Dermis microvascular lymphatic vessel endothelial cell (primary cell): ENCODE data around the gene IFIT3. TPM values are rescaled to one million over a fixed set of nuclear protein-coding genes. Genes with fewer than 3 reads are reported as not detected.
"Not testable (repeated sequence)": the region's sequence is repeated elsewhere in the genome, so short reads cannot be mapped to it uniquely, and the experiment has no call there.

ENCODE experiments used
- DNase-seq, 2 donors: peaks; one replicate each; pipeline versions ENCODE4 v3.0.0 to v3.0.0-alpha.2; 2010; ENCODE audit warnings: low read depth in 2 of 2
- total RNA-seq: library from RNA; depleted of rRNA; stranded (reverse); fragments of >200 nt; gene quantifications from 2 replicates; pipeline ENCODE4 v1.2.1, GENCODE V29; 2014

Gene IFIT3
- total RNA-seq, 1 donor from 2014 or later = 7.3 TPM

GRCh38 chr10:89304026-89304425 is 23.8 kb upstream of the IFIT3 start:
- no peak for DNase-seq

- DNase-seq = no peak
Measured at GRCh38 chr10:89304446-89304845, 23.4 kb upstream of the IFIT3 start.

- no peak for DNase-seq
Measured at GRCh38 chr10:89304925-89305324, 22.9 kb upstream of the IFIT3 start.

DNA sequence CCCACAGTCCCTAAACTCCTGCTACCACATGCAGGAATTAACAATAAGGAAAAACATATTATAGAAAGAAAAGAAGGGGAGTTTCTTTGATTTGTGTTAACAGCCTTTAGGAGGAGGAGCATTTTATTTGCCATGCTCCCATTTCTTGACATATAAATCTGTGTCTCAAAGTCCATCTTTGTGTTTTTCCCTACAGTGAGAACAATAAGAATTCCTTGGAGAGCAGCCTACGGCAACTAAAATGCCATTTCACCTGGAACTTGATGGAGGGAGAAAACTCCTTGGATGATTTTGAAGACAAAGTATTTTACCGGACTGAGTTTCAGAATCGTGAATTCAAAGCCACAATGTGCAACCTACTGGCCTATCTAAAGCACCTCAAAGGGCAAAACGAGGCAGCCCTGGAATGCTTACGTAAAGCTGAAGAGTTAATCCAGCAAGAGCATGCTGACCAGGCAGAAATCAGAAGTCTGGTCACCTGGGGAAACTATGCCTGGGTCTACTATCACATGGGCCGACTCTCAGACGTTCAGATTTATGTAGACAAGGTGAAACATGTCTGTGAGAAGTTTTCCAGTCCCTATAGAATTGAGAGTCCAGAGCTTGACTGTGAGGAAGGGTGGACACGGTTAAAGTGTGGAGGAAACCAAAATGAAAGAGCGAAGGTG is 21.9 kb upstream of the IFIT3 start:
- no peak for DNase-seq

DNA sequence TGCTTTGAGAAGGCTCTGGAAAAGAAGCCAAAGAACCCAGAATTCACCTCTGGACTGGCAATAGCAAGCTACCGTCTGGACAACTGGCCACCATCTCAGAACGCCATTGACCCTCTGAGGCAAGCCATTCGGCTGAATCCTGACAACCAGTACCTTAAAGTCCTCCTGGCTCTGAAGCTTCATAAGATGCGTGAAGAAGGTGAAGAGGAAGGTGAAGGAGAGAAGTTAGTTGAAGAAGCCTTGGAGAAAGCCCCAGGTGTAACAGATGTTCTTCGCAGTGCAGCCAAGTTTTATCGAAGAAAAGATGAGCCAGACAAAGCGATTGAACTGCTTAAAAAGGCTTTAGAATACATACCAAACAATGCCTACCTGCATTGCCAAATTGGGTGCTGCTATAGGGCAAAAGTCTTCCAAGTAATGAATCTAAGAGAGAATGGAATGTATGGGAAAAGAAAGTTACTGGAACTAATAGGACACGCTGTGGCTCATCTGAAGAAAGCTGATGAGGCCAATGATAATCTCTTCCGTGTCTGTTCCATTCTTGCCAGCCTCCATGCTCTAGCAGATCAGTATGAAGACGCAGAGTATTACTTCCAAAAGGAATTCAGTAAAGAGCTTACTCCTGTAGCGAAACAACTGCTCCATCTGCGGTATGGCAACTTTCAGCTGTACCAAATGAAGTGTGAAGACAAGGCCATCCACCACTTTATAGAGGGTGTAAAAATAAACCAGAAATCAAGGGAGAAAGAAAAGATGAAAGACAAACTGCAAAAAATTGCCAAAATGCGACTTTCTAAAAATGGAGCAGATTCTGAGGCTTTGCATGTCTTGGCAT is 21.1 kb upstream of the IFIT3 start:
- DNase-seq = no peak

GRCh38 chr10:89307269-89307577 is 20.6 kb upstream of the IFIT3 start:
- DNase-seq = no peak

DNA sequence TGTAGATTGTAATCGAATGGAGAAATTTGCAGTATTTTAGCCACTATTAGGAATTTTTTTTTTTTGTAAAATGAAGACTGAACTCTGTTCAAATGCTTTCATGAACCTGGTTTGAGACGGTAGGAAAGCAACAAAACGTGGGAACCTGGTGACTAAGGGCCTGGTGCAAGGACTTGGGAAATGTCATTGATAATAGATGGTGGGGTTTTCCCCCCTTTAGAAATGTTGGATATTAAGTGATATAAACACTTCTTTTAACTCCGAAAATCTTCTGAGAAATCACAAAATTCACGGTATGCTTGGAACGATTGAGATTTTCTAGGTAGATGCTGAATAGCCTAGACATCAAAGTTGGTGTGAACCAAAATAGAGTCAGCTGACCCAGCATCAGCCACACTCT is 19.5 kb upstream of the IFIT3 start:
- DNase-seq = no peak

GRCh38 chr10:89308736-89309135 is 19.1 kb upstream of the IFIT3 start:
- no peak for DNase-seq

- DNase-seq = no peak
Measured at GRCh38 chr10:89309156-89310055, 18.4 kb upstream of the IFIT3 start.

- no peak for DNase-seq
Measured at GRCh38 chr10:89310056-89310893, 17.5 kb upstream of the IFIT3 start.

- no peak for DNase-seq
Measured at GRCh38 chr10:89312973-89313372, 14.8 kb upstream of the IFIT3 start.

GRCh38 chr10:89314676-89315075 is 13.1 kb upstream of the IFIT3 start:
- no peak for DNase-seq

DNA sequence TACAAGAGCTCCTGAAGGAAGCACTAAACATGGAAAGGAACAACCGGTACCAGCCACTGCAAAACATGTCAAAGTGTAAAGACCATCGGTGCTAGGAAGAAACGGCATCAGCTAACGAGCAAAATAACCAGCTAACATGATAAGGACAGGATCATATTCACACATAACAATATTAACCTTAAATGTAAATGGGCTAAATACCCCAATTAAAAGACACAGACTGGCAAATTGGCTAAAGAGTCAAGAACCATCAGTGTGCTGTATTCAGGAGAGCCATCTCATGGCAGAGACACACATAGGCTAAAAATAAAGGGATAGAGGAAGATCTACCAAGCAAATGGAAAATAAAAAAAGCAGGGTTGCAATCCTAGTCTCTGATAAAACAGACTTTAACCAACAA is 9.8 kb upstream of the IFIT3 start:
- not testable (repeated sequence) for DNase-seq

- not testable (repeated sequence) for DNase-seq
Measured at GRCh38 chr10:89325081-89325480, 2.7 kb upstream of the IFIT3 start.

GRCh38 chr10:89325856-89326255 is 1.9 kb upstream of the IFIT3 start:
- DNase-seq = not testable (repeated sequence)

- no peak for DNase-seq
Measured at GRCh38 chr10:89329151-89329550, 1.4 kb downstream of the IFIT3 start.

DNA sequence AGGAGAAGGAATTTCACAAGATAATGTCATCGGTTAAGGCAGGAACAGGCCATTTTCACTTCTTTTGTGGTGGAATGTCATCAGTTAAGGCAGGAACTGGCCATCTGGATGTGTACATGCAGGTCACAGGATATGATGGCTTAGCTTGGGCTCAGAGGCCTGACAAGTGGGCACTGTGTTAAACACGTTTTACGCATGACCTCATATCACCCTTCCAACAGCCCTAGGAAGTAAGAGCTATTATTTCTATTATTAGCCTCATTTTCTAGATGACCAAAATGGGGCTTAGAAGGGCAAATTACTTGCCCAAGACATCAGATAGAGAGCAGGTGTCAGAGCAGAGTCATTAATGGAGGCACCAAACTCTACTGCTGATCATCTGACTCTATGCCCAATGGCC is 2.2 kb downstream of the IFIT3 start:
- not testable (repeated sequence) for DNase-seq

GRCh38 chr10:89330537-89331212 is 2.9 kb downstream of the IFIT3 start:
- DNase-seq = no peak

DNA sequence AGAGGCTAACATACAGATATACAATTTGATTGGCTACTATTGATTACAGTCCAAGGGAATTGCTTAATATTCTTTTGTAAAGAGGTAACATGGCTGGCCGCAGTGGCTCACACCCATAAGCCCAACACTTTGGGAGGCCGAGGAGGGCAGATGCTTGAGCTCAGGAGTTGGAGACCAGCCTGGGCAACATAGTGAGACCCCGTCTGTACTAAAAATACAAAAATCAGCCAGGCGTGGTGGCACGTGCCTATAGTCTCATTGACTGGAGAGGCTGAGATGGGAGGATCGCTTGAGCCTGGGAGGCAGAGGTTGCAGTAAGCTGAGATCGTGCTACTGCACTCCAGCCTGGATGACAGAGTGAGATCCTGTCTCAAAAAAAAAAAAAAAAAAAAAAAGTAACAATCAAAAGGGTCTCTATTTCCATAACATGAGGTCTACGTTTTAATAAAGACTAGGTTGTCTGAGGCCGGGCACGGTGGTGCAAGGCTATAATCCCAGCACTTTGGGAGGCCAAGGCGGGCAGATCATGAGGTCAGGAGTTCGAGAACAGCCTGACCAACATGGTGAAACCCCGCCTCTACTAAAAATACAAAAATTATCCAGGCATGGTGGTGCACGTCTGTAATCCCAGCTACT is 3.8 kb downstream of the IFIT3 start:
- DNase-seq = not testable (repeated sequence)

- peak; percentile 22 to 53 for DNase-seq
Measured at GRCh38 chr10:89332123-89332633, 4.4 kb downstream of the IFIT3 start.
